Endometrium (tissue), 2 donors: ENCODE measurements around the gene C1orf167.

ENCODE experiments used
- FAIRE-seq: peaks from 2 replicates; lab custom pipeline; 2012; peaks lifted over from hg19 to GRCh38; lab: Jason Lieb, UNC
- donor health status: control.
- donor health status: control.

C1orf167 gene

DNA sequence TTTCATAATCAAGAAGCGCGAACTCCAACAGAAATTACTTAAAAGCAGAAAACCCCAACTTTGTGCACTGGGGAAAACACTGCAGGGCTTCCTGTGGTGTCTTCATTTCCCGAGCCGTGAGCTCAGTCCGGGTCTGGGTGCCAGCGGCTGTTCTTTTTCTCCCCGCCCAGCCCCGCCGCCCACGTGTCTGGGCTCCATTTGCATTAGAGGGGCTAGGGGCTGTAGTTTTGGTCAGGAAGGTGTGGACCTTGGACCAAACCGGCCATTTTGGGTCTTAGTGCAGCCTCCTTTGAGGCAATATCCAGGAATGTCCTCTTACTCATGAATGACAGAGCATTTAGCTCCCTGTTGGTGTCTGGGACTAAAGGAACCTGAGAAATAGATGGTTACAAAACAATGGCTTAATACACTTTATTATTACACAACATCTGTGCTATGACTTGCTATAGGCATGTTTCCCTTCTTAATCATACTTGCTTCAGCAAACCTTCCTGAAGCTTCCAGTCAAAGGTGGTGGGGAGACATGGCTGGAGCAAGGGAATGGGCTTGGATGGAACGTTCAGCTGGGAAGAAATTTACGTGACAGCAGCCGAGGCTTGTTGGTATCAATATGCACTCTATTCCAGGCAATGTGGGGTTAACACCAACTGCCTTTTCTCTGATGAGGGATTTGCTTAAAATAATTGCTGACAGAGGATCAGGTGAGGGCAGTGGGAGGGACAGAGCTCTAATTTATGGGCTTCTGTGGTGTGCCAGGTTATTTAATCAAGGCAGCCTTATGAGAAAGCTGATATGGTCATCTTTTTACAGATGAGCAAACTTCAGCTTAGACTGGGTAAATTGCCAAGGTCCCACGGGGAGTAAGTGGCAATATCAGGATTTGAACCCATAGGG is 25.0 kb upstream of the C1orf167 start:
- no peak for FAIRE-seq

GRCh38 chr1:11738096-11738495 is 23.9 kb upstream of the C1orf167 start:
- no peak for FAIRE-seq

DNA sequence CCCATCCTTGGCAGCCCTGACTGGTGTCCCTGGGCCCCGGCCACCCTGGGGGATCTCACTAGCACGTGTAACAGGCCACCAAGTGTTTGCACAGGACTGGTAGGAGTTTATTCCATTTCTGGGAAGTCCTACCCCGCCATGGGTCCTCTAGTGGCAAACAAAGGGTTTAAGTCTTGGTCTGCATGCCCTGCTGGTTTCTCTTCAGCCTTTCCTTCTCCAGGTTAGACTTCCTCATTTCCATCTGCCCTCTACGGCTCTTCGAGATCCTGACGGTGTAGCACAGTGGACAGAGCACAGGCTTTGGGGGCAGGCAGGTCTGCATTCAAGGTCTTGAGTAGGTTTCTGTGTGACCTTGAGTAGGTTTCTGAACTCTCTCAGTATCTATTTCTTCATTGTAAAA is 23.2 kb upstream of the C1orf167 start:
- FAIRE-seq = no peak

- FAIRE-seq = no peak
Measured at GRCh38 chr1:11740258-11741192, 21.5 kb upstream of the C1orf167 start.

- no peak for FAIRE-seq
Measured at GRCh38 chr1:11741482-11741881, 20.5 kb upstream of the C1orf167 start.

GRCh38 chr1:11741919-11742558 is 20.0 kb upstream of the C1orf167 start:
- no peak for FAIRE-seq

GRCh38 chr1:11744287-11744686 is 17.7 kb upstream of the C1orf167 start:
- FAIRE-seq = no peak

GRCh38 chr1:11746092-11746491 is 15.9 kb upstream of the C1orf167 start:
- FAIRE-seq = no peak

DNA sequence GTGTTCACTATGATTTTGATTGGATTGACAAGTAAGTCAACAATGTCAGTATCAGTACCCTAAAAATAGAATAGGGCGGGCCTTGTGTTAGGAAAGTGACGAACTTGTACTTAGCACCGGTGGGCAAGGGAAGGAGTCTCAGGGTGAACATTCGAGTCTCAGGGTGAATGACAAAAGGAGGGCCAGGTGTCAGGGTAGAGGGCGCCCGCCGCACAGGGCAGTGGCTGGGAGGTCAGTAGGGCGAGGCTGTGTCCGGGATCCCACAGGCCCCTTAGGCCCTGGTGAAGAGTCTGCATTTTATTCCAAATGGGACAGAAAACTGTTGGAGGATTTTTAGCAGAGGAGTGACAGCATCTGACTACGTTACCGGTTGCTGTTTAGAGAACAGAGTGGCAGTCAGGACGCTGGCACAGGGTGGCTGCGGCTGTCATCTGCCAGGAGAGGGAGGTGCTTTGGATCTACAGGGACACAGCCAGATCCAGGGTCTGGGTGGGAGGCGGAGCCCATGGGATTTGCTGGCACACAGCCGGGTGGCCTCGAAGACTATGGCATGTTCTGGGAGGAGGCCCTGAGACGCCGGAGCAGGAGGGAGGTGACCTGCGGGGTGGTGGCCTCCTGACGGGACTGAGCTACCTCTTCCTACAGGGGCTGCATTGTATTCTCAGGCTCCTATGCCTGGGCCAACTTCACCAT is 15.1 kb upstream of the C1orf167 start:
- FAIRE-seq = no peak

- FAIRE-seq = no peak
Measured at GRCh38 chr1:11748294-11749202, 13.4 kb upstream of the C1orf167 start.

DNA sequence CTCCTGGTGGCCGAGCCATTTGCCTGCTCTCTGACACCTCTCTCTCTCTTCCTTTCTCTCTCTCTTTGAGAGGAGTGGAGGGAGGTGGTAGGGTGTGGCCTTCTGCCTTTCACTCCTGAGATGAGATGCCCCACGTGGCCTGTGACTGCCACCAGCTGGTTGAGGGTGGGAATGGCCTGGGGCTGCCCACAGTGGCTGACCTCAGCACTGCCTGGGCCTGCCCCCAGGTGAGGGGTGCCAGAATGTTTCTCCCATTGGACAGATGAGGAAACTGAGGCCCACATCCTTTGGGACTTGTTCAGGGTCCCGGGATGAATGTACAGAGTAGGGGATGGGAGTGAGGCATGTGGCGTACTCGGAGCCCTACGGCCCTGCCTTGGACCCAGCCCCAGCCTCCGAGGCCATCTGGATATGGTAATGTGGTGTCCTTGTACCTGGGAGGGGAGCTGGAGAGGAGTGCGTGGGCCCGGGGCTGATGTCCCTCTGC is 12.7 kb upstream of the C1orf167 start:
- FAIRE-seq = no peak

- FAIRE-seq = no peak
Measured at GRCh38 chr1:11749996-11750395, 12.0 kb upstream of the C1orf167 start.

DNA sequence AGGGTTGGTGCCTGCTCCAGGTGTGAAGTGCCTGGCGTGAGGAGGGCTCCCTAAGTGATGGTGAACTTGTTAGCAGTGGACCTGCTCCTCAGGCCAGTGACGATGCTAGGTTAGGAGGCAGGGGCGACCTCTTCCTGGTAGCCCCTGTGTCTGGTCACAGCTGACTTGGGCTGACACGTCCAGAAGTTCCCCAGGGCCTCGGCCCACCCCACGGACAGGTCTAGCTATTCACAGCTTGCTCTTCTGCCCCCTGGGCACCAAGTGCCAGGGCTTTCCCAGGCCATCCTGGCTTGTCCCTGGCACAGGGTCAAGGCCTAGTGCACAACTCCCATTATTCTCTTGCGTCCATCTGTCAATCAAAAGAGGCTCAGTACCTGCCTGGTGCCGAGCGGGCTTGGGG is 10.9 kb upstream of the C1orf167 start:
- FAIRE-seq = no peak

- FAIRE-seq = no peak
Measured at GRCh38 chr1:11752359-11753088, 9.5 kb upstream of the C1orf167 start.

GRCh38 chr1:11753555-11754208 is 8.3 kb upstream of the C1orf167 start:
- FAIRE-seq = no peak

DNA sequence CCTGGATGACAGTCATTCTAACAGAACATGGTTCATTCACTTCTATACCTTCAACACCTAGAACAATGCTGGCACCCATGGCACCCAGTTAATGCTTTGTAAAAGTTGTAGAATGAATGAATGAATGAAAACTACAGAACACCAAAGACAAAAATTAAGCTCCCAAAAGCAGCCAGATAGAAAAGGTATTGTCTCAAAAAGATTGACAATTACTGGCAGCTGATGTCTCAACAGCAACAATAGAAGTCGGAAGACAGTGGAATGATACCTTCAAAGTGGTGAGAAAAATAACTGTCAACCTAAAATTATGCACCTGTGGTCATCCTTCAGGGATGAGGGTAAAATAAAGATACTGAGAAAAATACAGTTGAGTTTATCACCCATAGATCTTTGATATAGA is 4.9 kb upstream of the C1orf167 start:
- FAIRE-seq = no peak

- FAIRE-seq = no peak
Measured at GRCh38 chr1:11759791-11760190, 2.2 kb upstream of the C1orf167 start.

DNA sequence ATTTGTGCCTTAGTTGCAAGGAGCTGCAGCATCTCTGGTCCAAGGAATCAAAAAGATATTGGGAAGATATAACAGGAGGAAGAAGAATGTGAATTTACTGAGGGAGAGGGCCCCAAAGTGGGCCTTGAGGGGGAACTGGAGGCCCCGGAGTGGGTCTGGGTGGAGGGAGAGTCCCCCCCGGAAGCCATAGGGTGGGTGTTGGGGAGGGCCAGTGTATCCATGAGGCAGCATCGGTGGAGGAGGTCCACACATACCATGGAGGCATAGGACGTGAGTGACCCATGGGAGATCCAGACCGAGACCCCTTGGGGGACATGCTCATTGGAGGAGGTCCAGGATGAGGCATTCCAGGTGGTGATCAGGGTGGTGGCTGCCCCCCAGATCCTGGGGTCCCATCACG is 708 bp upstream of the C1orf167 start:
- no peak for FAIRE-seq

- FAIRE-seq = no peak
Measured at GRCh38 chr1:11764115-11764514, 2.1 kb downstream of the C1orf167 start.
